AG10803 (cell line): ENCODE results near the gene MON2.

Experiments
- DNase-seq: peaks from one replicate; pipeline ENCODE4 v3.0.0; 2010; ENCODE audit warnings: low read depth
- H3K4me3 ChIP-seq: 2 replicates; pipeline ENCODE4 v1.5.1; 2011; ENCODE audit warnings: mild to moderate bottlenecking, low read length, control low read depth
- TF ChIP-seq, protein P1 (sequence below): conservative IDR thresholded peaks from 2 replicates; pipeline ENCODE4 v1.5.1; 2011; ENCODE audit warnings: mild to moderate bottlenecking, low read length, control low read depth, inconsistent platforms

MON2 gene

DNA sequence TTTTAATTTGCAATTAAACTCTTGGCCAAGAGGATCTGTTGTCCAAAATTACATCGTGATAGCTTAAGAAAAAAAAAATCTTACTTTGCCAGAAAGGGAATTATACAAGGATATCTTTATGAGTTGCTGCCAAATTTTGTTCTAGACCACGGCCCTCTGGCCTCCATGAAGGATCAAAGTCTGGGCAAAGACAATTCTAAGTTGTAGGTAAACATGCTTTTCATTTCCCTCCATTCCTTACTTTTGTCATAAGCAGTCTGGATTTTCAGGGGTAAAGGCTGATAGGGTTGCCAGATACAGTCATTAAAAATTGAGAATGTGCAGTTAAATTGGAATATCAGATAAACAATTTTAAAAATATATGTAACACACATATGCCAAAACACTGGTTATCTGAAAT lies 135.1 kb downstream of the MON2 start:
- no peak for DNase-seq
- TF ChIP-seq, protein P1, sequence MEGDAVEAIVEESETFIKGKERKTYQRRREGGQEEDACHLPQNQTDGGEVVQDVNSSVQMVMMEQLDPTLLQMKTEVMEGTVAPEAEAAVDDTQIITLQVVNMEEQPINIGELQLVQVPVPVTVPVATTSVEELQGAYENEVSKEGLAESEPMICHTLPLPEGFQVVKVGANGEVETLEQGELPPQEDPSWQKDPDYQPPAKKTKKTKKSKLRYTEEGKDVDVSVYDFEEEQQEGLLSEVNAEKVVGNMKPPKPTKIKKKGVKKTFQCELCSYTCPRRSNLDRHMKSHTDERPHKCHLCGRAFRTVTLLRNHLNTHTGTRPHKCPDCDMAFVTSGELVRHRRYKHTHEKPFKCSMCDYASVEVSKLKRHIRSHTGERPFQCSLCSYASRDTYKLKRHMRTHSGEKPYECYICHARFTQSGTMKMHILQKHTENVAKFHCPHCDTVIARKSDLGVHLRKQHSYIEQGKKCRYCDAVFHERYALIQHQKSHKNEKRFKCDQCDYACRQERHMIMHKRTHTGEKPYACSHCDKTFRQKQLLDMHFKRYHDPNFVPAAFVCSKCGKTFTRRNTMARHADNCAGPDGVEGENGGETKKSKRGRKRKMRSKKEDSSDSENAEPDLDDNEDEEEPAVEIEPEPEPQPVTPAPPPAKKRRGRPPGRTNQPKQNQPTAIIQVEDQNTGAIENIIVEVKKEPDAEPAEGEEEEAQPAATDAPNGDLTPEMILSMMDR, result no peak
- peak overlapping the region; percentile 84 for H3K4me3 ChIP-seq

DNA sequence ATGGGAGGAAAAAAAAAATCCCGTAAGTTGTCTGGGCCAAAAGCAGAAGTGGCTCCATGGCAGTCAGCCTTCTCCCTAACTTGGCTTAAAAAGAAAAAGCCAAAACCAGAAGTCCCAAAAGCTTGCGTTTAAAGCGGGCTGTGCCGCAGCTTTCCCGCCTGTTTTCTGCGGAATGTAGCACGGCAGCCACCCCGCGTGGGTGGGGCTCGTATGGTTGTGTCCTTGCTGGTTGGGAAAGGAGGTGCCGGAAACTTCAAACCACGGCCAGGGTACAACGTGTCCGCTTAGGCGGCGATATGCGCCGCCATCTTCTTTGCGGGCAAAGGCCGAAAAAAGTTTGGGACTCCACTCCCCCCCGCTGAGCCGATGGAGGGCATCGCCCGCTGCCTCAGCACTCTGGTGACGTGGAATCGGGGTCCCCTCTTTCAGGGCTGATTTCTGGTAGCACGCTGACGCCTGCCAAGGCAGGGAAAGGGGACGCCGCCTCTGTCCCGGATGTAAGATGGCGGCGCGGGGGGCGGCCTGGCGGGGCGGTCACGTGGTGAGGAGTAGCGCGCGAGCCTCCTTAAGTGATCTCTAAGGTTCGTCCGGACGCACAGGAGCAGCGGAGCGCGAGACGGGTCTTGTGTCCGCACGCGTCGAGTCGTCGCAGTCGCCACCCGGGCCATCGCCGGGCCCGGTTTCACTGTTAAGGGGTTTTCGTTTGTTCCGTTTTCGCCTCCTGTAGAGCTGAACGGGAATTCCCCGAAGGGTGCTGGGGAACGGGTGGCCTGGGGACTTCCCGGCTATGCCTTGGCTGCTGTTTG lies 135.8 kb downstream of the MON2 start:
- peak overlapping the region; percentile 84 for H3K4me3 ChIP-seq
- DNase-seq, result peak; percentile 93
- TF ChIP-seq, protein P1, result no peak

DNA sequence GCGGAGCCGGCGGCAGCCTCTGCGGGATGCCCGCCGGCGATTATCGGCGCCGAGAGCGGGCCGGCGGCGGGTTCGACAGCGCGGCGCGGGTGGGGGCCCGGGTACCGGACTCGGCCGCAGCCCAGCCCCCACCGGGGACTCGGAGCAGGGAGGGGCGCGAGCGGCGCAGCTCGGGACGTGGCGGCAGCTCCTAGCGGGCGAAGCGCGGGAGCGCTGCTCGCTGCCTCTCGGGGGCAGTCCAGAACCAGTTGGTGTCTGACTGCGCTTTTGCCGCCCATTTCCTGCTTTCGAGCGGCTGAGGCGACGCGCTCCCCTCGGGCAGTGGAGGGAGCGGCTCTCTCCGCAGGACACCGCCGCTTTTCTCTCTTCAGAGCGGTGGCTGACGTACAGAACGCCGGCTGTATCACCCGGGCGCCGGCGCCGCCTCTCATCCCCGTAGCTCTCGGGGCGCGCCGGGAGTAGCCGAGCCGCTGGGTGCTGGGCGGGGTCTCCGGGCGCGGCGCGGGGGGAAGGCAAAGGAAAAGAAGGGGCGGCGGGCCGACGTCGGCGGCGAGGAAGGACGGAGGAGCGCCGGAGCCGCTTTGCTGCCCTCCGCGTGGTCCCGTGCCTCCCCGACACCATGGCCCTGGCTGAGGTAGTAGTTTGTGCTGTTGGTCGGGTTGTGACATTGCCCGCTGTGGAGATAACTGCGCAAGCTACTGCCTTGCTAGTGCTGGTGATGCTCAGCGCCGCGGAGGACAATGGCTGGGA lies 136.6 kb downstream of the MON2 start:
- H3K4me3 ChIP-seq, result peak overlapping the region; percentile 84
- DNase-seq, result peak; percentile 89
- TF ChIP-seq, protein P1, result peak; percentile 45

DNA sequence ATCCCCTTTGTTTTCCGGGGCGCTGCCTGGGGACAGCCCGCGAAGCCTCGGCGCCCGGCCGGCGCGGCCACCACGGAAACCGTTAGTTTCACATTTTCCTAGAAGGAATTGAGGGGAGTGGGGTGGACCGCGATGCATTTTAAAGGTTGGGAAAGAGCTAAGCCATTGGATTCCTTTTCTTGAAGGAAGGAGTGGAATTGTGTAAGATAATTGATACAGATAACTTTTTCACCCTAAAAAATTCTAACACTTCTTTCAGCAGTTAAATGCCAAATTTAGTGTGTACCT lies 137.1 kb downstream of the MON2 start:
- peak overlapping the region; percentile 84 for H3K4me3 ChIP-seq
- TF ChIP-seq, protein P1, result no peak
- no peak for DNase-seq

DNA sequence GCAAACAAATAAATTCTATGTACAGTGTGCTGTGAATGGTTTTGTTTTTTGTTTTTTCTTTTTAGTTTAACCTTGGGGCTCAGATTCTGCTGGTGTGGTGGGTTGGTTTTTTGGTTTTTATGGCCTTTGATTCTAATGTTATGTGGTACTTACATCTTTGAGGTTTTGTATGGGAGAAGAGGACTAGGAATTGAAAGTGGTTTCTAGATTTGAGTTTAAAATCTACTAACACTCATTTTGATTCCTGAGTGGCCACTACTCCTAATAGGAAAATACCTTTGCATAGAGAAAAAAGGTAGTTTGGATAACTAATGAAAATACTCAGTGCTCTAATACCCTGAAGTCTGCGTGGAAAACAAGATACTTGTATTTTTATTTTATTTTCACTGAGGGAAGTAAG lies 137.7 kb downstream of the MON2 start:
- H3K4me3 ChIP-seq, result peak overlapping the region; percentile 84
- TF ChIP-seq, protein P1, result no peak
- no peak for DNase-seq

DNA sequence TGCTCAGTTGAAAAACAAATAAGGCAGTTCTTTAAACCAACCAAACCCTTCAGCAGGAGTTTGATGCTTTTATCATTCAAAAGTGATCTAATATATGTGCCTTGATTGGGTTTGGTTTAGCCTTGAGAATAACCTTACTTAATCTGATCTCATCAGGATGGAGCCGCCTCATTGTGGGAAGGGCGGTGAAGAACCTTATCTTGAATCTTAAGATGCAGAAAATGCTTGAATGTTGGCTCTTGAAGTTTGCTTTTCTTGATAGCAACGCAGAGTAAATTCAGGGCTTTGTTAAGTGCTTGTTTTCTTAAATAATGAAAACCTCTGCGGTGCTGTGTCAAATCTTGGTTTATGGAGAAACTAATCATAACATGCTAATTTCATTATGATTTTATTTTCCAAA lies 138.2 kb downstream of the MON2 start:
- peak; percentile 59 for DNase-seq
- H3K4me3 ChIP-seq, result peak overlapping the region; percentile 84
- TF ChIP-seq, protein P1, result no peak

DNA sequence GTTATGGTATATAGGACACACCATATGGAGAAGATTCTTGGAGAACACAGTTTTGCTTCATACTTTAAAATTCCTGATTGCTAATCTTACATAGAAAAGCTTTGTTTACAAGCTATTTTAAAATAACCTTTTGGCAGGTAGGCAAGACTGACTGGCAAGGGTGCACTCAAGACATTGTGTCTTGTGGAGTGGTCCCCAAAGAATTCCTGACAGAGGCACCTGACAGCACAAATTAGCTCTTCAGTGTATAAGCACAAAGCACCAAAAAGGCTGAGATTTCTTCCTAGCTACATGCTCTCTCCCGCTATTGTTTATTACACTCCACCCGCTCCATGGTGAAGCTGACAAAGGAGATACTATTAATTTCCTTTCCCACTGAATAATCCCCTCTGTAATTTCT lies 139.4 kb downstream of the MON2 start:
- H3K4me3 ChIP-seq, result peak overlapping the region; percentile 84
- TF ChIP-seq, protein P1, result no peak
- DNase-seq, result no peak
